HG03097 (cell line): ENCODE results near the gene ELP4.

Experiments
- ATAC-seq: cut with Tn5 transposase; IDR thresholded peaks from one replicate; pipeline ENCODE4 v1.9.1; 2021; ENCODE audit not compliant: unreplicated experiment, low FRiP score

ELP4 gene

GRCh38 chr11:31797190-31798056, 287.9 kb downstream of the ELP4 start:
- ATAC-seq: no peak

GRCh38 chr11:31798057-31798553, 288.5 kb downstream of the ELP4 start:
- no peak for ATAC-seq

- ATAC-seq: no peak
These were observed 289.2 kb downstream of the ELP4 start for GRCh38 chr11:31798554-31799434.

- ATAC-seq: no peak
These were observed 290.1 kb downstream of the ELP4 start for GRCh38 chr11:31799435-31800397.

GRCh38 chr11:31800398-31801265, 291.1 kb downstream of the ELP4 start:
- ATAC-seq: no peak

- no peak for ATAC-seq
These were observed 291.7 kb downstream of the ELP4 start for GRCh38 chr11:31801298-31801702.

- ATAC-seq: no peak
These were observed 292.5 kb downstream of the ELP4 start for GRCh38 chr11:31802000-31802551.

GRCh38 chr11:31802609-31802989, 293.0 kb downstream of the ELP4 start:
- ATAC-seq: no peak

GRCh38 chr11:31802990-31803812, 293.6 kb downstream of the ELP4 start:
- ATAC-seq: no peak

- ATAC-seq: no peak
These were observed 294.3 kb downstream of the ELP4 start for GRCh38 chr11:31803813-31804311.

GRCh38 chr11:31804312-31805036, 294.9 kb downstream of the ELP4 start:
- no peak for ATAC-seq

- ATAC-seq: no peak
These were observed 295.6 kb downstream of the ELP4 start for GRCh38 chr11:31805037-31805628.

- ATAC-seq: no peak
These were observed 296.1 kb downstream of the ELP4 start for GRCh38 chr11:31805629-31806185.

GRCh38 chr11:31806186-31806927, 296.8 kb downstream of the ELP4 start:
- ATAC-seq: no peak

GRCh38 chr11:31806928-31807798, 297.6 kb downstream of the ELP4 start:
- no peak for ATAC-seq
